Measurements from ENCODE around the gene EDEM3. TPM values are rescaled to one million over a fixed set of nuclear protein-coding genes. Genes with fewer than 3 reads are reported as not detected.

EDEM3 gene
- polyA plus RNA-seq, 4 donors, result 30.9 to 42.1 (median 35.0) TPM

- DNase-seq (ENCODE audit: low read depth in 4 of 4, low spot score in 3 of 4), result no peak
Observed at GRCh38 chr1:184646824-184647223, 107.8 kb downstream of the EDEM3 start.

- DNase-seq (ENCODE audit: low read depth in 4 of 4, low spot score in 3 of 4), result no peak
Observed at GRCh38 chr1:184646178-184646701, 108.4 kb downstream of the EDEM3 start.

DNA sequence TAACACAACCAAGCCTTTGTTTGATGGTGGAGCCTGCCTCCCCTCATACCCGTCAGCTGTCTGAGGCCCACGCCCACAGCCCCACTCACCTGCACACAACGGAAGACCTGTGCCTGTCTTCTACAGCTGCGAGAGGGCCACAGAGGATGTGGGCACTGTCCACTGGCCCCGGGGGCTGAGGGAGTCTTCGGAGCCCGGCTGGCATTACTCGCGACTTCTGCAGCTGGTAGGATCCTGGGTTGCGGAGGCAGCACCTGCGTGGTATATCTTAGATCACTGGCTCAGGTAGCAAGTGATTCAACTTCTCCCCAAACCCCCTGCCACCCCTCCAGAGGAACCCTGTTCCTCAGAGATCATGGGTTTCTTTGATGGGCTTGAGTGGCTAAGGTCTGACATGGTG lies 109.9 kb downstream of the EDEM3 start:
- no peak for DNase-seq (ENCODE audit: low read depth in 4 of 4, low spot score in 3 of 4)

- no peak for DNase-seq (ENCODE audit: low read depth in 4 of 4, low spot score in 3 of 4)
Observed at GRCh38 chr1:184643661-184644060, 111.0 kb downstream of the EDEM3 start.

DNA sequence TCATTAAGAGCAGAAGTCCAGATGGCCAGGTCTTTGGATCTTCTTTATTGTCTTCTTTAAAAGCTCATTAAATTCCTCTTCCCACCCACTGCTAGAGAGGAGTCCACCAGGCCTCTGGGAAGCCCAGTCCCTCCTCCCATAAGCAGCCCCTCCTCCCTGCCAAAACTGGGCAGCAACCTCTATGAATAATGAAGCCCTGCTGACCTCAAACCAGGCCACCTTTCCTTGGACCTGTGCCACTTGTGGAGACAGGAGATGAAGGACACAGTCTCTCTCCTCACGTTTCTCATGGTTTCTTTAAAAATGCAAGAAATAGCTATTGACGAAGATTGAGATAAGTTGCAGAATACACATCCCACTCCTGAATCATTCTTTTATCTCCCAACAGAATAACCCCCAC lies 112.8 kb downstream of the EDEM3 start:
- no peak for DNase-seq (ENCODE audit: low read depth in 4 of 4, low spot score in 3 of 4)

DNA sequence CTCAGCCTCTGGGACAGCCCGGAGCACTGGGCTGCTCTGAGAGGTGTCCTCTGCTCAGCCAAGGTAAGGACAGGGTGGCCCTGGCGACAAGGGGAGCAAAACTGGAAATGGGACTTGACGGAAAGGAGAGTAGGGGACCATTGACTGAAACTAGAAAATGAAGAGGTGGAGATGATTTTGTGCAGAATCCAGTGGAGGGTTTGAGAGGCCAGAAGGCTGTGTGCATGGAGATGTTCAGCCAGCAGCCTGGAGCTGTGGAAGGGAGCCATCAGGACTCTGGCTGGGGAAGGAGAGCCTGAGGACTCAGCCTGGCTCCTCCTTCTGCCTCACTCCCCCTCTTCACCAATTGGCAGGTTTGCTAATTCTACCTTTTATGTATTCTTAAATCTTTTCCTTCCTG lies 114.2 kb downstream of the EDEM3 start:
- DNase-seq (ENCODE audit: low read depth in 4 of 4, low spot score in 3 of 4), result no peak

Other genes starting within 250 kb of the EDEM3 start
- 10 to 100 TPM in 1 of 4 donors, 1 to 10 TPM in 3; 3.0 to 18.3 (median 4.0) TPM for gene NIBAN1, start 219.7 kb upstream of the EDEM3 start, polyA plus RNA-seq (ENCODE audit: insufficient read length in 4 of 4)